ENCODE measurements around the gene HOXA13. TPM values are rescaled to one million over a fixed set of nuclear protein-coding genes. Genes with fewer than 3 reads are reported as not detected.

Gene HOXA13
- total RNA-seq, 2 donors from 2014 or later, result not detected

- Mint-ChIP-seq H3K36me3 (ENCODE audit: low read depth) (peaks cover 6% of the 10 kb centered on the region), H3K27ac (peak overlapping the region; percentile 86), H3K27me3 (peaks cover 78% of the 10 kb centered on the region), H3K4me1 (peaks cover 29% of the 10 kb centered on the region), H3K4me3 (peak overlapping the region; percentile 13)
- no peak for ATAC-seq
- H3K9me3 ChIP-seq (ENCODE audit: control insufficient read depth, low read length, poor library complexity, severe bottlenecking), result no peaks in the 10 kb centered on the region
- DNase-seq, result no peak
These were observed 1.6 kb downstream of the HOXA13 start for GRCh38 chr7:27198138-27198841.

GRCh38 chr7:27197137-27198042 lies 2.5 kb downstream of the HOXA13 start:
- Mint-ChIP-seq H3K27me3 (peaks cover 72% of the 10 kb centered on the region), H3K4me3 (peak overlapping the region; percentile 13), H3K36me3 (ENCODE audit: low read depth) (peaks cover 6% of the 10 kb centered on the region), H3K27ac (peak overlapping the region; percentile 86), H3K4me1 (peaks cover 31% of the 10 kb centered on the region)
- no peak for ATAC-seq
- H3K9me3 ChIP-seq (ENCODE audit: control insufficient read depth, low read length, poor library complexity, severe bottlenecking), result no peaks in the 10 kb centered on the region
- DNase-seq, result no peak

GRCh38 chr7:27196287-27196767 lies 3.6 kb downstream of the HOXA13 start:
- ATAC-seq, result peak; percentile 55
- no peak overlapping the region for H3K4me3 Mint-ChIP-seq
- H3K36me3 Mint-ChIP-seq (ENCODE audit: low read depth), result peaks cover 6% of the 10 kb centered on the region
- no peaks in the 10 kb centered on the region for H3K9me3 ChIP-seq (ENCODE audit: control insufficient read depth, low read length, poor library complexity, severe bottlenecking)
- H3K27ac Mint-ChIP-seq, result no peak overlapping the region
- DNase-seq, result peak; percentile 60 to 76 (median 60)
- H3K27me3 Mint-ChIP-seq, result peaks cover 71% of the 10 kb centered on the region
- H3K4me1 Mint-ChIP-seq, result peaks cover 29% of the 10 kb centered on the region

- peaks cover 19% of the 10 kb centered on the region for H3K4me1 Mint-ChIP-seq
- H3K4me3 Mint-ChIP-seq, result no peak overlapping the region
- DNase-seq, result no peak
- H3K9me3 ChIP-seq (ENCODE audit: control insufficient read depth, low read length, poor library complexity, severe bottlenecking), result no peaks in the 10 kb centered on the region
- peaks cover 76% of the 10 kb centered on the region for H3K27me3 Mint-ChIP-seq
- H3K27ac Mint-ChIP-seq, result peak overlapping the region; percentile 61
- H3K36me3 Mint-ChIP-seq (ENCODE audit: low read depth), result peaks cover 5% of the 10 kb centered on the region
- ATAC-seq, result no peak
These were observed 5.1 kb downstream of the HOXA13 start for GRCh38 chr7:27194686-27195379.

- Mint-ChIP-seq H3K4me1 (peaks cover 20% of the 10 kb centered on the region), H3K27ac (peak overlapping the region; percentile 61), H3K36me3 (ENCODE audit: low read depth) (peaks cover 4% of the 10 kb centered on the region), H3K4me3 (no peak overlapping the region), H3K27me3 (peaks cover 83% of the 10 kb centered on the region)
- H3K9me3 ChIP-seq (ENCODE audit: control insufficient read depth, low read length, poor library complexity, severe bottlenecking), result no peaks in the 10 kb centered on the region
- DNase-seq (no peak), ATAC-seq (no peak)
These were observed 5.9 kb downstream of the HOXA13 start for GRCh38 chr7:27194002-27194352.

GRCh38 chr7:27193335-27194001 lies 6.4 kb downstream of the HOXA13 start:
- DNase-seq (no peak), ATAC-seq (no peak)
- peaks cover 83% of the 10 kb centered on the region for H3K27me3 Mint-ChIP-seq
- H3K4me3 Mint-ChIP-seq, result peak overlapping the region; percentile 57
- H3K36me3 Mint-ChIP-seq (ENCODE audit: low read depth), result peaks cover 5% of the 10 kb centered on the region
- peaks cover 21% of the 10 kb centered on the region for H3K4me1 Mint-ChIP-seq
- H3K27ac Mint-ChIP-seq, result peak overlapping the region; percentile 61
- H3K9me3 ChIP-seq (ENCODE audit: control insufficient read depth, low read length, poor library complexity, severe bottlenecking), result no peaks in the 10 kb centered on the region

GRCh38 chr7:27192546-27193334 lies 7.2 kb downstream of the HOXA13 start:
- Mint-ChIP-seq H3K4me3 (peak overlapping the region; percentile 79), H3K27ac (no peak overlapping the region), H3K4me1 (peaks cover 23% of the 10 kb centered on the region), H3K27me3 (peaks cover 83% of the 10 kb centered on the region), H3K36me3 (ENCODE audit: low read depth) (peaks cover 6% of the 10 kb centered on the region)
- H3K9me3 ChIP-seq (ENCODE audit: control insufficient read depth, low read length, poor library complexity, severe bottlenecking), result no peaks in the 10 kb centered on the region
- peak; percentile 55 for ATAC-seq
- no peak for DNase-seq

GRCh38 chr7:27191833-27192545 lies 7.9 kb downstream of the HOXA13 start:
- peaks cover 84% of the 10 kb centered on the region for H3K27me3 Mint-ChIP-seq
- H3K27ac Mint-ChIP-seq, result peak overlapping the region; percentile 41
- peak overlapping the region; percentile 76 for H3K4me3 Mint-ChIP-seq
- ATAC-seq, result no peak
- no peak for DNase-seq
- peaks cover 23% of the 10 kb centered on the region for H3K4me1 Mint-ChIP-seq
- H3K9me3 ChIP-seq (ENCODE audit: control insufficient read depth, low read length, poor library complexity, severe bottlenecking), result peaks cover 2% of the 10 kb centered on the region
- H3K36me3 Mint-ChIP-seq (ENCODE audit: low read depth), result peaks cover 4% of the 10 kb centered on the region

GRCh38 chr7:27191161-27191731 lies 8.6 kb downstream of the HOXA13 start:
- H3K27me3 Mint-ChIP-seq, result peaks cover 88% of the 10 kb centered on the region
- H3K36me3 Mint-ChIP-seq (ENCODE audit: low read depth), result peaks cover 4% of the 10 kb centered on the region
- H3K27ac Mint-ChIP-seq, result peak overlapping the region; percentile 41
- no peak for ATAC-seq
- no peak for DNase-seq
- peaks cover 3% of the 10 kb centered on the region for H3K9me3 ChIP-seq (ENCODE audit: control insufficient read depth, low read length, poor library complexity, severe bottlenecking)
- H3K4me1 Mint-ChIP-seq, result peaks cover 22% of the 10 kb centered on the region
- peak overlapping the region; percentile 76 for H3K4me3 Mint-ChIP-seq

GRCh38 chr7:27189997-27190748 lies 9.7 kb downstream of the HOXA13 start:
- H3K4me1 Mint-ChIP-seq, result peaks cover 28% of the 10 kb centered on the region
- H3K9me3 ChIP-seq (ENCODE audit: control insufficient read depth, low read length, poor library complexity, severe bottlenecking), result peaks cover 3% of the 10 kb centered on the region
- no peak for DNase-seq
- H3K4me3 Mint-ChIP-seq, result peak overlapping the region; percentile 42
- peaks cover 4% of the 10 kb centered on the region for H3K36me3 Mint-ChIP-seq (ENCODE audit: low read depth)
- H3K27me3 Mint-ChIP-seq, result peaks cover 91% of the 10 kb centered on the region
- peak overlapping the region; percentile 8 for H3K27ac Mint-ChIP-seq
- no peak for ATAC-seq
